Tibial nerve (tissue), 4 donors: ENCODE measurements around the gene CFAP57. TPM values are rescaled to one million over a fixed set of nuclear protein-coding genes. Genes with fewer than 3 reads are reported as not detected.
A peak's percentile ranks its signal among the peaks of the same experiment; 100 is the strongest.

Source experiments
- DNase-seq, 2 donors: peaks; one replicate each; pipeline ENCODE4 v3.0.0-alpha.2; 2019; ENCODE audit warnings: low spot score in 2 of 2
- H3K27ac ChIP-seq, 4 donors: fragments of 200-600 bp; sonication (generic) in 3 of 4; one replicate each; pipeline ENCODE4 v1.5.1; 2017 to 2019; ENCODE audit warnings: mild to moderate bottlenecking in 1 of 4
- H3K27me3 ChIP-seq, 2 donors: fragments of 200-600 bp; sonication (generic) in 1 of 2; one replicate each; pipeline versions ENCODE4 v1.5.1 to v1.6.0; 2017 to 2019
- H3K36me3 ChIP-seq, 3 donors: fragments of 200-600 bp; sonication (generic); one replicate each; pipeline ENCODE4 v1.5.1; 2018 to 2019
- H3K4me1 ChIP-seq, 4 donors: fragments of 200-600 bp; sonication (generic) in 3 of 4; one replicate each; pipeline ENCODE4 v1.5.1; 2017 to 2019
- H3K4me3 ChIP-seq, 4 donors: fragments of 200-600 bp; sonication (generic) in 3 of 4; one replicate each; pipeline ENCODE4 v1.5.1; 2017 to 2019; ENCODE audit warnings: mild to moderate bottlenecking in 1 of 4, moderate library complexity in 1 of 4
- H3K9me3 ChIP-seq, 4 donors: fragments of 200-600 bp; sonication (generic) in 3 of 4; one replicate each; pipeline ENCODE4 v1.5.1; 2017 to 2019
- EP300 ChIP-seq, 2 donors: sonication (generic); formaldehyde crosslinking; IDR thresholded peaks; one replicate each; pipeline ENCODE4 v1.6.1; 2017; ENCODE audit warnings: antibody characterized with exemption in 2 of 2, mild to moderate bottlenecking in 1 of 2
- POLR2A ChIP-seq, 2 donors: fragments of 450-650 bp; IDR thresholded peaks; one replicate each; pipeline ENCODE4 v1.6.1; 2017; ENCODE audit warnings: antibody characterized with exemption in 2 of 2, mild to moderate bottlenecking in 2 of 2, moderate library complexity in 2 of 2
- WGBS, 2 donors: methylation state at CpG; one replicate each; pipeline ENCODE4 v1.1.5; 2018; 5-methylcytosine and 5-hydroxymethylcytosine counted together
- total RNA-seq, 4 donors: library from RNA; depleted of rRNA; stranded (reverse); fragments of >200 nt; gene quantifications; one replicate each; pipeline ENCODE4 v1.1.0, GENCODE V29; 2016
- TF ChIP-seq, protein P1 (sequence below), 5 experiments: fragments of 200-600 bp in 3 of 5; fragments of 450-650 bp in 2 of 5; sonication (generic) in 3 of 5; IDR thresholded peaks; one replicate each; pipeline ENCODE4 v1.5.1; 2016 to 2019; ENCODE audit warnings: antibody characterized with exemption in 5 of 5, mild to moderate bottlenecking in 3 of 5, moderate library complexity in 2 of 5

The CFAP57 gene
- total RNA-seq, 4 donors from 2014 or later: 0.21 to 0.30 (median 0.22) TPM; not detected in 1

DNA sequence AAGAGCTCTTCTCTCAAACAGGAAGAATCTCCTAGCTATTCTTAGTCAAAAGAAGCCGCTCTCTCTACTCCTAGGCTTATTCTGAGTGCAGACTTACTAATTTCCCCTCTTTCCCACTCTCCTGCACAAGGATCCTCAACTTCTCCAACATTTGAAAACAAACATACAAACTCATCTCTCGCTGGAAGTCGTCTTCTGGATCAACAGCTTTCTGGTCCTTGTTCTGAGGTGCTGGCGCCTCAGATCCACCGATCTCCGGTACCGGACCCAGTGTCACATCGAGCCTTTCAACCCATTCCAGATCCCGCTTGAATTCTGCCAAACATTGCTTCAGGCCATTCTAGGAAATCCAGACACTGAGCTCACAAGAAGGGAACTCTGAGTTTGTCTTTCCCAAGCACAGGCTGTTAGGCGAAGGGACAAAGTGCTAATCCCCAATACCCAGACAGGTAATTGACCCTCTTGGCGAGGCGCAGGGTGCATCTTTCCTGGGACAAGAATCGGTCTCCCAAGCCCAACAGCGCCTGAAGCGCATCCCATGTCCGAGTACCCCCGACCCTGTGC, 736 bp upstream of the CFAP57 start:
- TF ChIP-seq, protein P1, sequence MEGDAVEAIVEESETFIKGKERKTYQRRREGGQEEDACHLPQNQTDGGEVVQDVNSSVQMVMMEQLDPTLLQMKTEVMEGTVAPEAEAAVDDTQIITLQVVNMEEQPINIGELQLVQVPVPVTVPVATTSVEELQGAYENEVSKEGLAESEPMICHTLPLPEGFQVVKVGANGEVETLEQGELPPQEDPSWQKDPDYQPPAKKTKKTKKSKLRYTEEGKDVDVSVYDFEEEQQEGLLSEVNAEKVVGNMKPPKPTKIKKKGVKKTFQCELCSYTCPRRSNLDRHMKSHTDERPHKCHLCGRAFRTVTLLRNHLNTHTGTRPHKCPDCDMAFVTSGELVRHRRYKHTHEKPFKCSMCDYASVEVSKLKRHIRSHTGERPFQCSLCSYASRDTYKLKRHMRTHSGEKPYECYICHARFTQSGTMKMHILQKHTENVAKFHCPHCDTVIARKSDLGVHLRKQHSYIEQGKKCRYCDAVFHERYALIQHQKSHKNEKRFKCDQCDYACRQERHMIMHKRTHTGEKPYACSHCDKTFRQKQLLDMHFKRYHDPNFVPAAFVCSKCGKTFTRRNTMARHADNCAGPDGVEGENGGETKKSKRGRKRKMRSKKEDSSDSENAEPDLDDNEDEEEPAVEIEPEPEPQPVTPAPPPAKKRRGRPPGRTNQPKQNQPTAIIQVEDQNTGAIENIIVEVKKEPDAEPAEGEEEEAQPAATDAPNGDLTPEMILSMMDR (IDR thresholded peaks at IDR 0.05): no peak
- TF ChIP-seq EP300 (IDR thresholded peaks at IDR 0.05): no peak
- TF ChIP-seq POLR2A (IDR thresholded peaks at IDR 0.05): no peak
- peak overlapping the region in 3 of 4 donors; percentile 46 to 74 (median 61) for H3K27ac ChIP-seq
- H3K36me3 ChIP-seq: peaks cover 0 to 44% (median 17%) of the 10 kb centered on the region in 3 donors

DNA sequence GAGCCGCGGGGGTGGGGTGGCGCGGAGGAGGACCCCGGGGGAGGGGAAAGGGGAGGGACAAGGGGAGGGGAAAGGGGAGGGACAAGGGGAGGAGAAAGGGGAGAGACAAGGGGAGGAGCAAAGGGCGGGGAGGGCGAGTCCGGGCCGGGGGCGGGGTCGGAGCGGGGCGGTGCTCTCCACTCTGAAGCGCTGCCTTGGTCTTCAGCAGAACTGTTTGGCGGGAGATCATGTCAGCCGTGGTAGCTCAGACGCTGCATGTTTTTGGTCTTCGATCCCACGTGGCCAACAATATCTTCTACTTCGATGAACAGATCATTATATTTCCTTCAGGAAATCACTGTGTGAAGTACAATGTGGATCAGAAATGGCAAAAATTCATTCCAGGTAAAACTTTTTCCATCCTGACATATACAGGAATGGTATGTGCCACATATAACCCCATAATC, 420 bp downstream of the CFAP57 start:
- 1 to 2% methylated on average over 17 to 18 of the region's 20 CpGs for WGBS, 2 donors
- Histone ChIP-seq H3K4me1 (peaks cover 0 to 20% (median 11%) of the 10 kb centered on the region in 4 donors), H3K27ac (peak overlapping the region in 2 of 4 donors; percentile 61 to 74), H3K4me3 (peak overlapping the region; percentile 62 to 98 (median 86)), H3K27me3 (peaks cover 0 to 8% of the 10 kb centered on the region in 2 donors), H3K36me3 (peaks cover 0 to 32% (median 9%) of the 10 kb centered on the region in 3 donors), H3K9me3 (no peaks in the 10 kb centered on the region)
- DNase-seq: peak; percentile 61 to 78
- TF ChIP-seq POLR2A (IDR thresholded peaks at IDR 0.05): peak in 1 of 2 donors; percentile 28
- TF ChIP-seq, protein P1 (IDR thresholded peaks at IDR 0.05): no peak

More for the DNA sequence above, 736 bp upstream of the CFAP57 start:
- H3K4me3 ChIP-seq: peak overlapping the region; percentile 62 to 98 (median 86)
- peaks cover 0 to 20% (median 11%) of the 10 kb centered on the region in 4 donors for H3K4me1 ChIP-seq
- 15 to 24% methylated on average over 17 of the region's 17 CpGs for WGBS, 2 donors
- no peak for DNase-seq
- peaks cover 0 to 5% of the 10 kb centered on the region in 2 donors for H3K27me3 ChIP-seq
- no peaks in the 10 kb centered on the region for H3K9me3 ChIP-seq

DNA sequence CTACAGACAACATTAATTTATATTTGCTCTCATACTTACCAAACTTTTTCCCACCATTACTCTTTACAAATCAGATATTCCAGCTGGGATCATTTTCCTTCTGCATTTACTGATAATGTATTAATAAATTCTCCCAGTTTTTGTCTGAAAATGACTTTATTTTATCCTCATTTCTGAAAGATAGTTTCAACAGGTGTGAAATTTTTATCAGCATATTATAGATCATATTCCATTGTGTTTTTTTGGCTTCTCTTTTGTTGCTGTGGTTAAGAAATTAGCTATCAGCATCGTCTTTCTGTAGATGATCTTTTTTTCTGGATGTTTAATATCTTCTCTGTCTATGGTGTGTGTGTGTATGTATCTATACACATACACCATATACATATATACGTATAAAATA, 2.7 kb downstream of the CFAP57 start:
- Histone ChIP-seq H3K9me3 (no peaks in the 10 kb centered on the region), H3K27ac (no peak overlapping the region), H3K27me3 (peaks cover 0 to 9% of the 10 kb centered on the region in 2 donors), H3K4me3 (no peak overlapping the region), H3K4me1 (peaks cover 0 to 20% (median 11%) of the 10 kb centered on the region in 4 donors), H3K36me3 (peaks cover 0 to 9% (median 0%) of the 10 kb centered on the region in 3 donors)
- TF ChIP-seq, protein P1 (IDR thresholded peaks at IDR 0.05): no peak
- TF ChIP-seq POLR2A (IDR thresholded peaks at IDR 0.05) (no peak), EP300 (IDR thresholded peaks at IDR 0.05) (no peak)
- DNase-seq: no peak
- 79 to 81% methylated on average over 2 of the region's 2 CpGs for WGBS, 2 donors

DNA sequence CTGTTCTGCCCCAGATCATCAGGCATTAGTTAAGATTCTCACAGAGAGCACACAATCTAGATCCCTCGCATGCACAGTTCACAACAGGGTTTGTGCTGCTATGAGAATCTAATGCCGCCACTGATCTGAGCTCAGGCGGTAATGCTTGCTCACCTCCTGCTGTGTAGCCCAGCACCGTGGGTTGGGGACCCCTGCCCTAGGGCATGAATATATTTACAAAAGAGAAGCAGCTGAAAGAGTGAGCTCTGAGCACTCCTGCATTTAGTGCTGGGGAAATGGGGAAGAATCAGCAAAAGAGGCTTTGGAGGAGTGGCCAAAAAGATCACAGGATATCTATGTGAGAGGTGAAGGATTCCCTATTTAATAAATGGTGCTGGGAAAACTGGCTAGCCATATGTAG, 5.6 kb downstream of the CFAP57 start:
- H3K27me3 ChIP-seq: peaks cover 0 to 9% of the 10 kb centered on the region in 2 donors
- H3K27ac ChIP-seq: no peak overlapping the region
- no peak for DNase-seq
- peaks cover 0 to 5% (median 2%) of the 10 kb centered on the region in 4 donors for H3K4me1 ChIP-seq
- H3K36me3 ChIP-seq: no peaks in the 10 kb centered on the region
- H3K9me3 ChIP-seq: no peaks in the 10 kb centered on the region
- no peak overlapping the region for H3K4me3 ChIP-seq
- WGBS, 2 donors: 45 to 50% methylated on average over 4 of the region's 4 CpGs
- TF ChIP-seq POLR2A (IDR thresholded peaks at IDR 0.05): no peak
- TF ChIP-seq EP300 (IDR thresholded peaks at IDR 0.05): no peak
- TF ChIP-seq, protein P1 (IDR thresholded peaks at IDR 0.05): no peak

DNA sequence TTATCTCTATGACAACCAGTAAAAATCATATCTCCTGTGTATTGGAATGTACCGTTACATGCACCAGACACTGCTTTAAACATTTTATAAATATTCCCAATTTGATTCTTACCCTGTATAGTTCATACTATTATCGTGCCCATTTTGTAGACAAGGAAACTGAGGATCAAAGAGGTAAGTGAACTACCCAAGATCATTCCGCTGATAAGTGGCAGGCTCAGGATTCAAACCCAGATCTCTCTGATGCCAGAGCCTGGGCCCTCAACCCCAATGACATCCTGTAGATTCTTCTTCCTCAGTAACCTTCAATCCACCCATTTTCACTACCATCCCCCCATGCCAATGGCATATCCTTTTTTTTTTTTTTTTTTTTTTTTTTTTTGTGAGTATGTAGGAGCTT, 12.3 kb downstream of the CFAP57 start:
- H3K4me3 ChIP-seq: no peak overlapping the region
- DNase-seq: no peak
- peaks cover 0 to 3% (median 0%) of the 10 kb centered on the region in 4 donors for H3K9me3 ChIP-seq
- WGBS, 2 donors: 92 to 94% methylated on average over 3 of the region's 3 CpGs
- H3K27me3 ChIP-seq: no peaks in the 10 kb centered on the region
- H3K27ac ChIP-seq: no peak overlapping the region
- H3K4me1 ChIP-seq: no peaks in the 10 kb centered on the region
- no peaks in the 10 kb centered on the region for H3K36me3 ChIP-seq
- TF ChIP-seq EP300 (IDR thresholded peaks at IDR 0.05) (no peak), POLR2A (IDR thresholded peaks at IDR 0.05) (no peak)
- TF ChIP-seq, protein P1 (IDR thresholded peaks at IDR 0.05): no peak
